IMR-90 (cell line): ENCODE measurements around the gene KRT37. TPM values are rescaled to one million over a fixed set of nuclear protein-coding genes. Genes with fewer than 3 reads are reported as not detected.

ENCODE experiments used
- ATAC-seq: fragments of 200-7000 bp; cut with Tn5 transposase; 2 replicates; pipeline ENCODE4 v1.9.1; 2020; ENCODE audit warnings: low read depth, mild to moderate bottlenecking, moderate library complexity
- BruUV-seq: library from RNA; stranded (reverse); fragments of 400-500 nt; replicated peaks from 2 replicates; lab custom pipeline; 2021; lab: Mats Ljungman, UMichigan
- CTCF ChIA-PET: fragments of 300-600 bp; formaldehyde crosslinking; extraction: SDS; loops from one replicate; lab custom pipeline; 2021; ENCODE audit warnings: antibody characterized with exemption; lab: Yijun Ruan, JAX
- POLR2A ChIA-PET: fragments of 300-600 bp; sonication (Branson Sonifier 250); formaldehyde crosslinking; loops from one replicate; lab custom pipeline; 2022; ENCODE audit warnings: antibody characterized with exemption; ENCODE audit not compliant: unreplicated experiment; lab: Charles Lee
- DNase-seq: peaks from one replicate; pipeline ENCODE4 v3.0.0; 2013
- H2AFZ ChIP-seq: replicated peaks from 2 replicates; pipeline ENCODE3; 2013; ENCODE audit warnings: low read length, mild to moderate bottlenecking; ENCODE audit not compliant: poor library complexity
- H2AK5ac ChIP-seq: 2 replicates; pipeline ENCODE4 v1.6.1; 2013; ENCODE audit warnings: low read depth, low read length, inconsistent platforms
- H2AK9ac ChIP-seq: replicated peaks from 2 replicates; pipeline ENCODE3; 2013; ENCODE audit warnings: mild to moderate bottlenecking, low read depth, low read length, moderate library complexity; ENCODE audit not compliant: poor library complexity
- H2BK120ac ChIP-seq: 2 replicates; pipeline ENCODE4 v1.6.1; 2013; ENCODE audit warnings: low read depth, low read length, inconsistent platforms
- H2BK15ac ChIP-seq: 3 replicates; pipeline ENCODE4 v1.6.1; 2013; ENCODE audit warnings: low read depth, low read length, inconsistent platforms
- H2BK20ac ChIP-seq: 2 replicates; pipeline ENCODE4 v1.6.1; 2013; ENCODE audit warnings: low read depth, mild to moderate bottlenecking, inconsistent platforms, low read length, moderate library complexity
- H2BK5ac ChIP-seq: 2 replicates; pipeline ENCODE4 v1.6.1; 2013; ENCODE audit warnings: mild to moderate bottlenecking, low read depth, low read length, inconsistent platforms; ENCODE audit not compliant: poor library complexity, severe bottlenecking
- H3K14ac ChIP-seq: replicated peaks from 2 replicates; pipeline ENCODE4 v1.6.1; 2013; ENCODE audit warnings: low read depth, low read length, inconsistent platforms
- H3K18ac ChIP-seq: 2 replicates; pipeline ENCODE4 v1.6.1; 2013; ENCODE audit warnings: low read depth, low read length, control low read depth
- H3K23ac ChIP-seq: 2 replicates; pipeline ENCODE4 v1.6.1; 2013; ENCODE audit warnings: low read depth, low read length, inconsistent platforms
- H3K27ac ChIP-seq: 2 replicates; pipeline ENCODE4 v1.5.1; 2013; ENCODE audit warnings: mild to moderate bottlenecking, control low read depth, low read length; ENCODE audit not compliant: insufficient read depth
- H3K27me3 ChIP-seq: 2 replicates; pipeline ENCODE4 v1.6.1; 2013; ENCODE audit warnings: low read length; ENCODE audit not compliant: control insufficient read depth, insufficient read depth
- H3K36me3 ChIP-seq: 2 replicates; pipeline ENCODE4 v1.6.1; 2013; ENCODE audit warnings: low read length, mixed read lengths; ENCODE audit not compliant: control insufficient read depth, insufficient read depth
- H3K4ac ChIP-seq: 2 replicates; pipeline ENCODE4 v1.6.1; 2013; ENCODE audit warnings: low read depth, low read length, inconsistent platforms
- H3K4me1 ChIP-seq: 2 replicates; pipeline ENCODE4 v1.6.1; 2013; ENCODE audit warnings: low read length, mixed read lengths; ENCODE audit not compliant: control insufficient read depth, insufficient read depth
- H3K4me2 ChIP-seq: 2 replicates; pipeline ENCODE4 v1.6.1; 2013; ENCODE audit warnings: low read depth, mild to moderate bottlenecking, control low read depth, low read length, moderate library complexity
- H3K4me3 ChIP-seq: 2 replicates; pipeline ENCODE4 v1.5.1; 2013; ENCODE audit warnings: low read depth, mild to moderate bottlenecking, control low read depth, low read length, moderate library complexity; ENCODE audit not compliant: insufficient read depth
- H3K56ac ChIP-seq: 2 replicates; pipeline ENCODE4 v1.6.1; 2013; ENCODE audit warnings: low read length, inconsistent platforms; ENCODE audit not compliant: insufficient read depth; ENCODE audit errors: extremely low read depth
- H3K79me1 ChIP-seq, 2 experiments: 2 replicates each; pipeline ENCODE4 v1.6.1; 2013; ENCODE audit warnings: low read length in 2 of 2, inconsistent platforms in 1 of 2, low read depth in 1 of 2
- H3K9ac ChIP-seq: 2 replicates; pipeline ENCODE4 v1.6.1; 2013; ENCODE audit warnings: low read depth, low read length, control low read depth
- H3K9me1 ChIP-seq: 2 replicates; pipeline ENCODE4 v1.6.1; 2013; ENCODE audit warnings: low read length, inconsistent platforms; ENCODE audit not compliant: insufficient read depth
- H3K9me3 ChIP-seq: 2 replicates; pipeline ENCODE4 v1.6.1; 2013; ENCODE audit warnings: low read length; ENCODE audit not compliant: control insufficient read depth, insufficient read depth
- H4K20me1 ChIP-seq: 2 replicates; pipeline ENCODE4 v1.6.1; 2013; ENCODE audit warnings: low read length, inconsistent platforms; ENCODE audit not compliant: insufficient read depth
- H4K5ac ChIP-seq: 2 replicates; pipeline ENCODE4 v1.6.1; 2013; ENCODE audit warnings: mild to moderate bottlenecking, low read depth, low read length, control low read depth
- H4K8ac ChIP-seq, 2 experiments: 2 replicates each; pipeline ENCODE4 v1.6.1; 2013; ENCODE audit warnings: low read depth in 2 of 2, low read length in 2 of 2, control low read depth in 1 of 2, inconsistent platforms in 1 of 2
- H4K91ac ChIP-seq: 2 replicates; pipeline ENCODE4 v1.6.1; 2013; ENCODE audit warnings: low read depth, low read length, inconsistent platforms; ENCODE audit not compliant: insufficient read depth
- BHLHE40 ChIP-seq: fragments of 150-350 bp; IDR thresholded peaks from 2 replicates; pipeline ENCODE4 v1.6.1; 2016; ENCODE audit warnings: mild to moderate bottlenecking, low read depth, low read length
- CEBPB ChIP-seq: IDR thresholded peaks from 2 replicates; pipeline ENCODE4 v1.6.1; 2012; ENCODE audit warnings: low read depth, low read length, improper control_type of control experiment
- RAD21 ChIP-seq: IDR thresholded peaks from 2 replicates; pipeline ENCODE4 v1.6.1; 2012; ENCODE audit warnings: low read length, improper control_type of control experiment
- WGBS, 2 experiments: methylation state at CpG; one replicate each; pipeline versions ENCODE4 v1.1.5 to v1.1.7; 2013; ENCODE audit warnings: missing lambda C conversion rate in 2 of 2; ENCODE audit not compliant: insufficient read length in 1 of 2; ENCODE audit errors: extremely low coverage in 2 of 2; 5-methylcytosine and 5-hydroxymethylcytosine counted together
- dilution Hi-C: fragments of 300-500 bp; cut with HindIII; formaldehyde crosslinking; loops from one replicate; pipeline ENCODE4 v1.14.3; 2018; ENCODE audit warnings: low sequenced_read_pairs; ENCODE audit not compliant: unreplicated experiment
- in situ Hi-C: fragments of 300-500 bp; cut with MboI; formaldehyde crosslinking; loops from 3 replicates; pipeline ENCODE4 v1.14.3; 2019; ENCODE audit warnings: low sequenced_read_pairs, inconsistent platforms, mixed read lengths
- intact Hi-C: fragments of 100-400 bp; cut with micrococcal nuclease; formaldehyde crosslinking; loops from 2 replicates; pipeline ENCODE4 v1.10.0; 2022
- polyA plus RNA-seq, 3 experiments: library from polyadenylated mRNA; depleted of rRNA; stranded (reverse); fragments of >200 nt; gene quantifications; 2 replicates each; pipeline ENCODE4 v1.2.3, GENCODE V29; 2012; ENCODE audit warnings: low replicate concordance in 1 of 3
- total RNA-seq: library from RNA; depleted of rRNA; stranded (reverse); fragments of >200 nt; gene quantifications from 2 replicates; pipeline ENCODE4 v1.2.3, GENCODE V29; 2012

Gene KRT37
- total and polyA plus RNA-seq, 2 of the 4 experiments (the other 2 are of a cell fraction): not detected

DNA sequence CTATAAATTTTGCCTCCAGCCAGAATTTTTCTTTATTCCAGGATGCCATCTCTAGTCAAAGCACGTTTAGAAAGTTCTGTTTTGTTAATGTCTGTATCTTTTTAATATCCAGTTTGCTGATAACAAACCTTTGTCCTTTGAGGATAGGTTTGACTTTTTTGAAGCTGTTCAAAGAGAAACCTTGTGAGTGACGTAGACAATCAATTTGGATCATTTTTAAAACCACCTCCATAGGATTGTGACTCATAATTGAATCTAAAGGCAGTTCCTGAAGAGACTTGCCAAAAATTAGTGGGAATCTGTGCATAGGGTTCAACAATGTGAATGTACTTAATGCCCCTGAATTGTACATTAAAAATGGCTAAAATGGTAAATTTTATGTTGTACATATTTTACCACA is 32.9 kb downstream of the KRT37 start:
- Histone ChIP-seq H3K36me3 (no peaks in the 10 kb centered on the region), H2BK20ac (peak overlapping the region; percentile 29; the same call in 1 of the 2 replicates), H2BK120ac (no peak overlapping the region), H3K27me3 (no peaks in the 10 kb centered on the region), H4K8ac (no peak overlapping the region), H2AFZ (no peak overlapping the region), H3K27ac (no peak overlapping the region), H3K4me3 (no peak overlapping the region), H3K9me3 (no peaks in the 10 kb centered on the region), H3K18ac (no peak overlapping the region), H3K14ac (no peak overlapping the region), H2BK15ac (no peak overlapping the region), H3K4me1 (peaks cover 5% of the 10 kb centered on the region; the same call in 1 of the 2 replicates), H3K23ac (no peak overlapping the region), H3K4me2 (no peak overlapping the region), H2AK5ac (no peak overlapping the region), H2BK5ac (no peak overlapping the region), H4K20me1 (no peaks in the 10 kb centered on the region), H3K9ac (no peak overlapping the region), H3K56ac (no peak overlapping the region), H3K4ac (no peak overlapping the region), H3K9me1 (no peaks in the 10 kb centered on the region; the same call in 1 of the 2 replicates), H3K79me1 (no peaks in the 10 kb centered on the region), H2AK9ac (no peak overlapping the region), H4K5ac (no peak overlapping the region), H4K91ac (no peak overlapping the region)
- dilution Hi-C loops (no loop called here), intact Hi-C loops (no loop called here), in situ Hi-C loops (no loop called here)
- no CpG with 5 or more reads among the region's 2 CpGs for WGBS, 2 experiments
- DNase-seq: no peak
- BruUV-seq: no TSS peak
- TF ChIP-seq CEBPB: no peak
- TF ChIP-seq RAD21: no peak
- TF ChIP-seq BHLHE40: no peak
- ChIA-PET POLR2A (no interaction called here), CTCF (interaction anchor here (1.2 kb wide), 1 partner anchor 13 kb away, joined by 4 read pairs; no protein-coding TSS in a partner anchor)
- ATAC-seq: no peak
